ENCODE measurements around the gene ZBTB12. TPM values are rescaled to one million over a fixed set of nuclear protein-coding genes. Genes with fewer than 3 reads are reported as not detected.

The ZBTB12 gene
- total RNA-seq, 4 donors from 2014 or later: 0.49 to 2.6 (median 1.5) TPM

GRCh38 chr6:31892821-31893220, 9.1 kb downstream of the ZBTB12 start:
- Histone ChIP-seq H3K27ac (no peak overlapping the region), H3K36me3 (peaks cover 76% of the 10 kb centered on the region), H3K4me1 (peaks cover 10% of the 10 kb centered on the region), H3K27me3 (no peaks in the 10 kb centered on the region), H3K9me3 (no peaks in the 10 kb centered on the region), H3K4me3 (no peak overlapping the region)
- DNase-seq (ENCODE audit: low spot score in 2 of 2): no peak
- no peak for TF ChIP-seq POLR2AphosphoS5 (IDR thresholded peaks at IDR 0.05)
- WGBS: 78% methylated on average over 6 of the region's 6 CpGs

DNA sequence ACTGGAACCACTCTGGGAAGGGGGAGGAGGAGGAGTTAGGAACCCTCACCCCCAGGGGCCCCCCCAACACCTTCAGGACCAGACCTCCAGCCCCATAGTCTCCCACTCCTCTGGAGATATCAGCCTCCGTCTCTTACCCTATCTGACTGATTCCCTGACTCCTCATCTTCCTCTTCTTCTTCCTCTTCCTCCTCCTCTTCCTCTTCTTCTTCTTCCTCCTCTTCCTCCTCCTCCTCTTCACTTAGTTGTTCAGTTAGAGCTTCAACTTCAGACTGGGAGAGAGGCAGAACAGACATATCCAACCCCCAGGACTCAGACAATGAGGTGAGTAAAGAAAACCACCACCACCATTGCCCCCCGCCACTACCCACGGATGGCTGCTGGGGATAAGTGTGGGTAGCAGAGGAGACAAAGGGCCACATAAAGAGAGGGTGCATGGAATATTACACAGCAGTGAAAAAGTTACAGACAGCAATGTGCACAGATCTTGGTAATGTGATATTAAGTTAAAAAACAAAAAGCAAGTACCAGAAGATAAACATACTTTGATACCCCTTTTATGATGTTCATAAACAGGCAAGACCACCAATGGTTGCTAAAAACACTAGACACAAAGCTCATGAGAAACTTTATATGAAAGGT, 12.4 kb downstream of the ZBTB12 start:
- DNase-seq (ENCODE audit: low spot score in 2 of 2): no peak
- no peaks in the 10 kb centered on the region for H3K9me3 ChIP-seq
- H3K4me1 ChIP-seq: no peaks in the 10 kb centered on the region
- no peak overlapping the region for H3K27ac ChIP-seq
- no peaks in the 10 kb centered on the region for H3K27me3 ChIP-seq
- H3K36me3 ChIP-seq: peaks cover 100% of the 10 kb centered on the region
- TF ChIP-seq, protein P1, sequence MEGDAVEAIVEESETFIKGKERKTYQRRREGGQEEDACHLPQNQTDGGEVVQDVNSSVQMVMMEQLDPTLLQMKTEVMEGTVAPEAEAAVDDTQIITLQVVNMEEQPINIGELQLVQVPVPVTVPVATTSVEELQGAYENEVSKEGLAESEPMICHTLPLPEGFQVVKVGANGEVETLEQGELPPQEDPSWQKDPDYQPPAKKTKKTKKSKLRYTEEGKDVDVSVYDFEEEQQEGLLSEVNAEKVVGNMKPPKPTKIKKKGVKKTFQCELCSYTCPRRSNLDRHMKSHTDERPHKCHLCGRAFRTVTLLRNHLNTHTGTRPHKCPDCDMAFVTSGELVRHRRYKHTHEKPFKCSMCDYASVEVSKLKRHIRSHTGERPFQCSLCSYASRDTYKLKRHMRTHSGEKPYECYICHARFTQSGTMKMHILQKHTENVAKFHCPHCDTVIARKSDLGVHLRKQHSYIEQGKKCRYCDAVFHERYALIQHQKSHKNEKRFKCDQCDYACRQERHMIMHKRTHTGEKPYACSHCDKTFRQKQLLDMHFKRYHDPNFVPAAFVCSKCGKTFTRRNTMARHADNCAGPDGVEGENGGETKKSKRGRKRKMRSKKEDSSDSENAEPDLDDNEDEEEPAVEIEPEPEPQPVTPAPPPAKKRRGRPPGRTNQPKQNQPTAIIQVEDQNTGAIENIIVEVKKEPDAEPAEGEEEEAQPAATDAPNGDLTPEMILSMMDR (IDR thresholded peaks at IDR 0.05): no peak
- TF ChIP-seq POLR2AphosphoS5 (IDR thresholded peaks at IDR 0.05): no peak
- TF ChIP-seq POLR2A (IDR thresholded peaks at IDR 0.05): no peak
- TF ChIP-seq EP300 (IDR thresholded peaks at IDR 0.05): no peak
- H3K4me3 ChIP-seq: no peak overlapping the region
- WGBS: 94% methylated on average over 3 of the region's 3 CpGs

- H3K27ac ChIP-seq: no peak overlapping the region
- TF ChIP-seq POLR2A (IDR thresholded peaks at IDR 0.05) (no peak), POLR2AphosphoS5 (IDR thresholded peaks at IDR 0.05) (no peak), EP300 (IDR thresholded peaks at IDR 0.05) (no peak)
- TF ChIP-seq, protein P1 (IDR thresholded peaks at IDR 0.05): peak in 1 of 2 donors; percentile 75
- WGBS: 74% methylated on average over 26 of the region's 43 CpGs
- no peaks in the 10 kb centered on the region for H3K9me3 ChIP-seq
- no peaks in the 10 kb centered on the region for H3K4me1 ChIP-seq
- no peaks in the 10 kb centered on the region for H3K27me3 ChIP-seq
- H3K4me3 ChIP-seq: no peak overlapping the region
- H3K36me3 ChIP-seq: peaks cover 100% of the 10 kb centered on the region
- DNase-seq (ENCODE audit: low spot score in 2 of 2): no peak
Observed at GRCh38 chr6:31888276-31889258, 13.3 kb downstream of the ZBTB12 start.

DNA sequence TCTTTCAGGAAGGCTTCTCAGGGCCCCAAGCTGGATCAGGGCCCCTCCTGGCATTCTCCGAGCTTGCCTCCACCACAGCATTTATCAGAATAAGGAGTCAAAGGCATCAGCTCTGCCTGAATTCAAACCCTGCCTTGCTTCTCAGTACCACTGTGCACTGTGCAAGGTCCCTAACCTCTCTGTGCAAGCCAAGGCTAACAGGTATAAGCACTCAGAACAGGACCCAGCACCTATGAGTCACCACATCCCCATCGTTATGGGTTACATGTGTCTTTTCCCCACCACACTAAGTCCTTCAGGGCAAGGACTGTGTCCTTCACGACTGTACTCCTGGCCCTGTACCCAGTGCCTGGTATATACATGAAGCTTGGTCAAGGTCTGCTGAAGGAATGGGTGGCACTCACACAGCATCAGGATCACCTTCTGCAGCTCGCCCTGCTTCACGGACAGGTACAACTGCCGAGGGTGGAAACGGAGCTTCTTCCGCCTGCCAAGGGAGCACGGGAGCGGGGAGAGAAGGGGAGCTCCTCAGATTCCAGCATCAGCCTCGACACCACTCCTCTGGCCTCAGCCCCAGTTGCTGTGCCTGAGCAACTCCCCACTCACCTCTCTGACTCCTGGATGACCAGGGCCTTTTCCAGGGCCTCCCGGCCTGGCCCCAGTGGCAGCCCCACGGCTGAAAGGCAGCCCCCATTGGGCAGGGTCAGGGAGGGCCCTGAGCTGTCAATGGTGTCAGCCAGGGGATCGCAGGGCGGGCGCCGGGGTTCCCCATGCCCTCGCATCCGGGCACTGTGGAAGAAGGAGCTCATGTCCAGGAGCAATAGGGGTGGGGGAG, 14.5 kb downstream of the ZBTB12 start:
- Histone ChIP-seq H3K27ac (no peak overlapping the region), H3K9me3 (no peaks in the 10 kb centered on the region), H3K27me3 (no peaks in the 10 kb centered on the region), H3K36me3 (peaks cover 100% of the 10 kb centered on the region), H3K4me3 (no peak overlapping the region), H3K4me1 (no peaks in the 10 kb centered on the region)
- TF ChIP-seq POLR2AphosphoS5 (IDR thresholded peaks at IDR 0.05) (no peak), POLR2A (IDR thresholded peaks at IDR 0.05) (no peak), EP300 (IDR thresholded peaks at IDR 0.05) (no peak)
- TF ChIP-seq, protein P1 (IDR thresholded peaks at IDR 0.05): no peak
- DNase-seq (ENCODE audit: low spot score in 2 of 2): no peak
- 87% methylated on average over 19 of the region's 19 CpGs for WGBS

DNA sequence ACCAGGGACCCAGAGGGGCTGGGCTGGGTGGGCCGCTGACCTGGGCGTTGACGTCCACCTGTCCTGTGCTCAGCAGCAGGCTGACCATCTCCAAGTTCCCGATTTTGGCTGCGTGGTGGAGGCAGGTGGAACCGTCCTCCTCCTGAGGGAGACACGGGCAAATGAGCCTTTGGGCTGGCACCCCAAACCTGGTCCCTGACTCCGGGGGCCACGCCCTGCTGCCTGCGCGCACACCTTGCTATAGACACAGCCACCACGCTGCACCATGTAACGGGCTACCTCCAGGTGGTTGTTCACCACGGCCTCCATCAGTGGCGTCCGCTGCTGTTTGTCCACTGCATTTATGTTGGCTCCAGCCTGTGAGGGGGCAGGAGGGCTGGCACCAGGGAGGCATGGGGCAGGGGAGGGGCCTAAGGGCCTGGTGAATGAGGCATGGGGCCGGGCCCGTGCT, 15.3 kb downstream of the ZBTB12 start:
- Histone ChIP-seq H3K27me3 (no peaks in the 10 kb centered on the region), H3K9me3 (no peaks in the 10 kb centered on the region), H3K4me1 (no peaks in the 10 kb centered on the region), H3K27ac (no peak overlapping the region), H3K36me3 (peaks cover 100% of the 10 kb centered on the region), H3K4me3 (no peak overlapping the region)
- no peak for DNase-seq (ENCODE audit: low spot score in 2 of 2)
- TF ChIP-seq, protein P1 (IDR thresholded peaks at IDR 0.05): no peak
- TF ChIP-seq POLR2A (IDR thresholded peaks at IDR 0.05): no peak
- TF ChIP-seq POLR2AphosphoS5 (IDR thresholded peaks at IDR 0.05): no peak
- TF ChIP-seq EP300 (IDR thresholded peaks at IDR 0.05): no peak
- WGBS: 88% methylated on average over 16 of the region's 18 CpGs
